Endothelial cell (in vitro differentiated cells): Measurements from ENCODE around the gene NOX5. TPM values are rescaled to one million over a fixed set of nuclear protein-coding genes. Genes with fewer than 3 reads are reported as not detected.

Source experiments
- DNase-seq: peaks from one replicate; pipeline ENCODE4 v3.0.0; 2021; ENCODE audit warnings: low spot score
- H3K27ac Mint-ChIP-seq: one replicate; pipeline ENCODE4 v1.8.0; 2021; ENCODE audit warnings: mixed read lengths, inconsistent platforms; ENCODE audit not compliant: unreplicated experiment
- H3K27me3 Mint-ChIP-seq: one replicate; pipeline ENCODE4 v1.8.0; 2021; ENCODE audit warnings: mild to moderate bottlenecking, moderate library complexity, mixed read lengths, inconsistent platforms; ENCODE audit not compliant: unreplicated experiment
- H3K36me3 Mint-ChIP-seq: one replicate; pipeline ENCODE4 v1.8.0; 2021; ENCODE audit warnings: mild to moderate bottlenecking, low read depth, mixed read lengths, inconsistent platforms; ENCODE audit not compliant: unreplicated experiment
- H3K4me1 Mint-ChIP-seq: one replicate; pipeline ENCODE4 v1.8.0; 2021; ENCODE audit warnings: mild to moderate bottlenecking, mixed read lengths, inconsistent platforms; ENCODE audit not compliant: unreplicated experiment
- H3K4me3 Mint-ChIP-seq: one replicate; pipeline ENCODE4 v1.8.0; 2021; ENCODE audit warnings: mild to moderate bottlenecking, mixed read lengths, inconsistent platforms; ENCODE audit not compliant: unreplicated experiment
- H3K9me3 Mint-ChIP-seq: one replicate; pipeline ENCODE4 v1.8.0; 2021; ENCODE audit warnings: mixed read lengths, inconsistent platforms; ENCODE audit not compliant: unreplicated experiment
- total RNA-seq: library from RNA; stranded (reverse); fragmentation: NEBNext Ultra II Directional; extraction: Animal tissue kit (Norgen Biotek cat#: 25700); gene quantifications from one replicate; pipeline ENCODE4 v1.2.1, GENCODE V29; 2021; ENCODE audit not compliant: unreplicated experiment
- TF ChIP-seq, protein P1 (sequence below): fragments of 200-600 bp; sonication (generic); IDR thresholded peaks from one replicate; pipeline ENCODE4 v1.5.0; 2021; ENCODE audit warnings: antibody characterized with exemption; ENCODE audit not compliant: unreplicated experiment

The NOX5 gene
- total RNA-seq, 1 donor from 2014 or later, result not detected

DNA sequence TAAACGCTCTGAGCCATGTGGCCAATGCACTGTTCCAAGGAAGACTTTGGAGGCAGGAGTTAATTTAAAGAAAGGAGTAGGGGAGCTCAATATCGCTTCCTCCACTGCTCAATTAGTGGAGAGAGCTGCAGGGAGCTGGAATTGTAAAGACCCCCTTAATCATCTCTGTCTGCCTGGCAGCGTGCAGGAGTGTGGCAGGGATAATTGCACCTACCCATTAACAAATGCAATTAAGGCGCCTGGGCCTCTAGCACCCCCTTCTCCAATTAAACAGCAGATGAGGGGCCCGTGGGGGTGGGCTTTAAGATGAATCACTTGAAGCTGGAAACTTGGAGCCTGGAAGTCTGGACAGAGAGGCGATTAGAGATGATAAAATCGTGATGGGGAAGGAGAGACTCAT, 84.3 kb downstream of the NOX5 start:
- DNase-seq, result no peak
- no peak overlapping the region for H3K4me3 Mint-ChIP-seq
- no peaks in the 10 kb centered on the region for H3K9me3 Mint-ChIP-seq
- TF ChIP-seq, protein P1, sequence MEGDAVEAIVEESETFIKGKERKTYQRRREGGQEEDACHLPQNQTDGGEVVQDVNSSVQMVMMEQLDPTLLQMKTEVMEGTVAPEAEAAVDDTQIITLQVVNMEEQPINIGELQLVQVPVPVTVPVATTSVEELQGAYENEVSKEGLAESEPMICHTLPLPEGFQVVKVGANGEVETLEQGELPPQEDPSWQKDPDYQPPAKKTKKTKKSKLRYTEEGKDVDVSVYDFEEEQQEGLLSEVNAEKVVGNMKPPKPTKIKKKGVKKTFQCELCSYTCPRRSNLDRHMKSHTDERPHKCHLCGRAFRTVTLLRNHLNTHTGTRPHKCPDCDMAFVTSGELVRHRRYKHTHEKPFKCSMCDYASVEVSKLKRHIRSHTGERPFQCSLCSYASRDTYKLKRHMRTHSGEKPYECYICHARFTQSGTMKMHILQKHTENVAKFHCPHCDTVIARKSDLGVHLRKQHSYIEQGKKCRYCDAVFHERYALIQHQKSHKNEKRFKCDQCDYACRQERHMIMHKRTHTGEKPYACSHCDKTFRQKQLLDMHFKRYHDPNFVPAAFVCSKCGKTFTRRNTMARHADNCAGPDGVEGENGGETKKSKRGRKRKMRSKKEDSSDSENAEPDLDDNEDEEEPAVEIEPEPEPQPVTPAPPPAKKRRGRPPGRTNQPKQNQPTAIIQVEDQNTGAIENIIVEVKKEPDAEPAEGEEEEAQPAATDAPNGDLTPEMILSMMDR, result no peak
- no peaks in the 10 kb centered on the region for H3K36me3 Mint-ChIP-seq
- H3K4me1 Mint-ChIP-seq, result peaks cover 5% of the 10 kb centered on the region
- no peak overlapping the region for H3K27ac Mint-ChIP-seq
- peaks cover 3% of the 10 kb centered on the region for H3K27me3 Mint-ChIP-seq

DNA sequence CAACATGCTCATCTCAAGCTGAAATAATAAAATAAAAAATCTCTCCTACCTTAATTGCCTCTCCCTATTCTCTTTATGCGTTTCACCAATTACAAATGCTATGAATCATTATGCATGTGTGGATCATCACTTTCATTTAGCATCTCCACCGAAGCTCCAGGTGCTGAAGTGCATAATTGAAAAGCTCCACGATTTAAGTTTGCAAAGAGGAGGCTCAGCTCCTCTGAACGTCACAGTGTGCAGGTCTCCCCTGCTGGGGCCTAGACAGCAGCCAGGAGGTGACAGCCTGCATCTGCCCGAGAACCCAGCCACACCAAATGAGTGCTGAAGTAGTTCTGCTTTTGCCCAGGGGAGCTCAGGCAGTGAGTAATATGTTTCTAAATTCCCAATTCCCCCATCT, 85.4 kb downstream of the NOX5 start:
- Mint-ChIP-seq H3K36me3 (no peaks in the 10 kb centered on the region), H3K27ac (no peak overlapping the region), H3K27me3 (peaks cover 3% of the 10 kb centered on the region), H3K4me1 (peaks cover 2% of the 10 kb centered on the region), H3K4me3 (no peak overlapping the region), H3K9me3 (no peaks in the 10 kb centered on the region)
- no peak for DNase-seq
- TF ChIP-seq, protein P1, result no peak

DNA sequence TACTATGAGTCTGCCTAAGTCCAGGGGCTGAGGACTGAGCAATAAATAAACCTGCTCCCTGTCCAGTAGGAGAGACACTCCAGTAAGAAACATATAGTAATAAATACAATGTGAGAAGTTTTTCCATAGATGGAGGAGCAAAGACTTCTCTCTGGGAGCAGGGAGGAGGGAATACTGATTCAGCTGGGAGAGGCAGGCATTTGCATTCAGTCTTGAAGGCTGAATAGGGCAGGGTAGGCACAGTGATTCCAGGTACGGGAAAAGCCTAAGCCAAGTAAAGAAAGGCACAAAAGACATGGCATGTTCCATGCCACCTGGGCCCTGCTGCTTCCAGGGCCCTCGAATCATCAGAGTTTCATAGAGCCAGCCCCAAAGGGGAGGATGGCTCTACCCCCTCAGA, 86.3 kb downstream of the NOX5 start:
- Mint-ChIP-seq H3K9me3 (no peaks in the 10 kb centered on the region), H3K4me1 (no peaks in the 10 kb centered on the region), H3K36me3 (no peaks in the 10 kb centered on the region), H3K4me3 (no peak overlapping the region), H3K27ac (no peak overlapping the region), H3K27me3 (peaks cover 1% of the 10 kb centered on the region)
- DNase-seq, result no peak
- TF ChIP-seq, protein P1, result no peak

DNA sequence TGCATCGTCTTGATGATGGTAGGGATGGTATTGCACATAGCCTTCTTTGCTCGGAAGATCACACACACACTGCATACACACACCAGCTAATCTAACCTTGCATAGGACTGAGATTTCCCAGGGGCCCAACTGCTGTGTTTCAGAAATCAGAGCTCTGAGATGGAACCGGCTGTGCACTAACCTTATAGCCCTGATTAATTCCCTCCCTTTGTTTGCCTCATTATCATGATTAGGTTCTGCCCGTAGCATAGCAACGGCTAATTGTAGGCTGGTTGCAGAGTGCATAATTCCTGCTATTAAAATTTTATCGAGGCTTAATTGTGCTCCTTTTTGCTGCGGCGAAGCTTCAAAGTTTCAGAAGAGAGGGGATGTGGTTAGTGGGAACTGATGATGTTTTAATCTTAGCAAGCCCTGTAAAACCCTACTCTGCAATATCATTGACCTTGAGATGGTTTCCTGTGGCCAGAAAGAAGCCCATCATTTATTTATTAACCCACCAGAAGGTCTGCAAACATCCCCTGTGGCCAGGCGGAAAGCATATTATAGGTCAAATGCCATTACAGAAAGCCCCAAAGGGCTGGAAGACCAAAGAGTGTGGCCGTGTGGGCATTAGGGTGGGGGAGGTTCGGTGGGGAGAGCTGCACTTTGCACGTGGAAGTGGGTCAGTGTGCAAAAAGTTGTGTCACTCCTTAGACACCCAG, 89.7 kb downstream of the NOX5 start:
- Mint-ChIP-seq H3K4me1 (no peaks in the 10 kb centered on the region), H3K9me3 (no peaks in the 10 kb centered on the region), H3K36me3 (no peaks in the 10 kb centered on the region), H3K27ac (no peak overlapping the region), H3K4me3 (no peak overlapping the region), H3K27me3 (peaks cover 1% of the 10 kb centered on the region)
- TF ChIP-seq, protein P1, result no peak
- no peak for DNase-seq

DNA sequence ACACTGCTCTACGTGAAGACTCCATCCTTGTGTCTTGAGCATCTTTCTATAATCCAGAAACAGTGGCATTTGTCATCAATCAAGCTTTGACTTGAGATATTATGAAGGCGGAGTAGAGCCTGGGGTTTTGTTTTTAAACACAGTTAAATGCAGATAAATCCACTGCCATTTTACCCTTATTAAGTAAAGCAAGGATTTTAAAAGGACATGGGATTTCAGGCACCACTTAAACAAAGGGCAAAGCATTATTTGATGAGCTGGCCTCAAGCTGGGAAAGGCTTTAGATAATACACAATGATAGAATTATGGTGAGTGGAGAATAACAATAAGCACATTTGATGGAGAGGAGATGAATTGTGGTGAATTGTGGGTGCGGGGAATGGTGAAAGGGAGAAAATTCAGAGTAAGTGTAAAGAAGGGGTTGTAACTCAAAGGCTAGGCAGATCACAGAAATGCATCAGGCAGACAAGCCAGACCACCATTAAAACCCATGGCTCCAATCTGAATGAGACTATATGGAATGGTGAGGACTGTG, 91.0 kb downstream of the NOX5 start:
- H3K4me1 Mint-ChIP-seq, result no peaks in the 10 kb centered on the region
- TF ChIP-seq, protein P1, result no peak
- no peaks in the 10 kb centered on the region for H3K36me3 Mint-ChIP-seq
- H3K4me3 Mint-ChIP-seq, result no peak overlapping the region
- peaks cover 1% of the 10 kb centered on the region for H3K27me3 Mint-ChIP-seq
- DNase-seq, result no peak
- no peaks in the 10 kb centered on the region for H3K9me3 Mint-ChIP-seq
- H3K27ac Mint-ChIP-seq, result no peak overlapping the region
